NCI-H2196 treated with DMSO at 0.1 percent for 48 hours (cell line): ENCODE measurements around the gene KIF26A.
A peak's percentile ranks its signal among the peaks of the same experiment; 100 is the strongest.

ENCODE experiments used
- DNase-seq: peaks from one replicate; lab custom pipeline; 2025; ENCODE audit not compliant: unreplicated experiment; lab: John Stamatoyannopoulos, UW

The KIF26A gene

GRCh38 chr14:104129556-104129955 lies 8.8 kb upstream of the KIF26A start:
- no peak for DNase-seq

- DNase-seq, result peak; percentile 41
Observed at GRCh38 chr14:104130974-104131651, 7.3 kb upstream of the KIF26A start.

DNA sequence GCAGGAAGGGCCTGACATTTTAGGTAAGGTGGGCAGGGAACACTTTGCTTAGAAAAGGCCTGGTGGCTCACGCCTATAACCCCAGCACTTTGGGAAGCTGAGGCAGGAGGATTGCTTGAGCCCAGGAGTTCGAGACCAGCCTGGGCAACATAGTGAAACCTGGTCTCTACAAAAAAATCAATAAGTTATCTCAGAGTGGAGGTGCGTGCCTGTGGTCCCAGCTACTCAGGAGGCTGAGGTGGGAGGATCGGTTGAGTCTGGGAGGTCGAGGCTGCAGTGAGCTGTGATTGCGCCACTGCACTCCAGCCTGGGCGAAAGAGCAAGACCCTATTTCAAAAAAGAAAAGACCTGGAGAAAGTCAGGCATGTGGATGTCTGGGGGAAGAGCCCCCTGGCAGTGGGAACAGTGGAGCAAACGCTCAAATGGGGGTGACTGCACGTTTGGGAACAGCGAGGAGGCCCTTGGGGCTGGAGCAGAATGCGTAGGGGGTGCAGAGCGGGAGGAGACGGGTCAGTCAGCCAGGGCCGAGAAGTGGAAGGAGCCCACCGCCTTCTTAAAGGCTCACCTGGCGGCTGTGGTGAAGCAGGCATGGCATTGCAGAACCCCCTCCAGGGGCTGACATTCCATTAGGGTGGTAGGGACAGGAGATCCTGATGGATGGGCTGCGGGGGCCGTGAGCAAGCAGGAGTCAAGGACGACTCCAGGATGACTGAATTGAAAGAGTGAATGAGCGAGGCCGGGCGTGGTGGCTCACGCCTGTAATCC lies 6.2 kb upstream of the KIF26A start:
- DNase-seq, result no peak

- no peak for DNase-seq
Observed at GRCh38 chr14:104132981-104133380, 5.4 kb upstream of the KIF26A start.

DNA sequence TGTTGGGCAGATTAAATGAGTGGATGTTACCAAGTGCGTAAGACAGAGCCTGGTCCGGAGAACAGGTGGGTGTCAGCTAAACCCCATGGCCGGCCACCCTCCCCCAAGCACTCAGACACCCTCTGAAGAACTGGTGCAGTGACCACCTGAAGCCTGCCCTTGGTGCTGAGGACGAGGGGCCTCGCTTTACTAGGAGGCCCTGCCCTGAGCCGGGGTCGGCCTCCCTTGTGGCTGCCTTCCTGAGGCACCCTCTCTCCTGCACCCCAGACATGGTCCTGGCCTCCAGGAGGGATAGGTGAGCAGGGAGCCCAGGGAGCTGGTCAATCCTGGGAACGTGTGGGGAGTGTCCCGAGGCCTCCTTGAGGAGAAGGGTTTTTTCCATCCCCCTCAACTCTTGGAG lies 4.9 kb upstream of the KIF26A start:
- no peak for DNase-seq

- DNase-seq, result no peak
Observed at GRCh38 chr14:104134061-104134965, 4.1 kb upstream of the KIF26A start.

- DNase-seq, result no peak
Observed at GRCh38 chr14:104135121-104135903, 3.1 kb upstream of the KIF26A start.

DNA sequence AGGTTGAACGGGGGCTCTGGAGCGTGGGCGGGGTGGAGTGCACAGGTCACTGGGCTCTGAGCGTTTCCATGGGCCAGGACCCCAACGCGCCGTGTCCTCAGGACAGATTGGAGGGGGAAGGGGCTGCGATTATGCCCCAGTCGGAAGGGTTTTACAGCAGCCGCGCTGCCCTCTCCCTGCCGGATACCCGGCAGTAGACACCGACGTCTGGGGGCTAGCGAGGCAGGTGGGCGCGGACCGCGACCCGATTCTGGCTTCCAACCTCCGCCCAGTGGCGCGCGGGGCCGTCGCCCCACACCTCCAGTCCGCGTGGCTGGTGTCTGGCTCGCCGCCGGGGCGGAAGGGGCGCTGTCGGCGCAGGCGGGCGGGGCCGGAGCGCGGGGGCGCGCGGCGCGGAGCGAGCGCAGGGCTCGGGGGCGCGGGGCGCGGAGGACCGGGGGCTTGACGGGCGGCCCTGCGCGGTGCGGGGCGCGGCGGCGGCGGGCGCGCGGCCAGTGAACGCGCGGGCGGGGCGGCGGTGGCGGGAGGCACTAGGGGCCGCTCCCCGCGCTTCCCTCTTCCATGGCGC lies 2.4 kb upstream of the KIF26A start:
- DNase-seq, result no peak

DNA sequence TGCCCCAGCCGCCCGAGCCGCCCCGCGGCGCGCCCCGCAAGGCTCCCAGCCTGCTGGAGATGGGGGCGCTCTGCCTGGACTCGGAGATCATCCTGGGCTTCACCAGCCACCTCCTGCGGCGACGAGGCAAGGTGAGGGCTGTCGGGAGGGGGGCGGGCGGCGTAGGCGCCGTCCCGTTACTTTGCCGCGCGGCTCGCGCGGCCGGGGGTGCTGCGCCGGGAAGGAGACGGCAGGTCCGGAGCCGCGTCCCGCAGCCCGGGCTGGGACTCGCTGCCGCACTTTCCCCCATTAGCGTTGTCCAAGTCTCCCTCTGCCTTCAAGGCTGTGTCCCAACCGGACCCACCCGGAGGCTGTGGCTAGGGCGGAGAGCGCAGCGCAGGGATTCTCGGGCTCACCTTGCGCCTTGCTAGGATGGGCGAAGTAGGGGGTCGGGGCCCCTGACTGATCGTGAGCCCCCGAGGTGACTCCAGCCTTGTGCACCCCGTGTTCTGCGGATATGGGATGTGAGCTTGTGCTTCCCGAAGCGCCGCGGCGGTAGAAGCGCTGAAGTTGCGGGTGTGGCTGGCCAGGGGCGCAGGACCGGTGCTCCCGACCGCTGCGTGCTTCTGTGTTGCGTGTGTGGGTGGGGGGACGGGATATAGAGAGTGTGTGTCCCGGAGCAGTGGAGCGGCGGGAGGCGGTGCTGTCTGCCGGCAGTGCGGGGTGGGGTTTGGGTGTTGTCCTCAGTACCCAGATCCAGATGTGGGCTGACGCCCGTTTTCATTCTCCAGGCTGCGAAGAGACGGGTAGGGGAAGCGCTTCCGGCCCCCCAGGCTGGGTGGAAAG lies 1.7 kb upstream of the KIF26A start:
- DNase-seq, result no peak

- DNase-seq, result no peak
Observed at GRCh38 chr14:104137297-104138097, 890 bp upstream of the KIF26A start.

- DNase-seq, result no peak
Observed at GRCh38 chr14:104138718-104139459, 502 bp downstream of the KIF26A start.

DNA sequence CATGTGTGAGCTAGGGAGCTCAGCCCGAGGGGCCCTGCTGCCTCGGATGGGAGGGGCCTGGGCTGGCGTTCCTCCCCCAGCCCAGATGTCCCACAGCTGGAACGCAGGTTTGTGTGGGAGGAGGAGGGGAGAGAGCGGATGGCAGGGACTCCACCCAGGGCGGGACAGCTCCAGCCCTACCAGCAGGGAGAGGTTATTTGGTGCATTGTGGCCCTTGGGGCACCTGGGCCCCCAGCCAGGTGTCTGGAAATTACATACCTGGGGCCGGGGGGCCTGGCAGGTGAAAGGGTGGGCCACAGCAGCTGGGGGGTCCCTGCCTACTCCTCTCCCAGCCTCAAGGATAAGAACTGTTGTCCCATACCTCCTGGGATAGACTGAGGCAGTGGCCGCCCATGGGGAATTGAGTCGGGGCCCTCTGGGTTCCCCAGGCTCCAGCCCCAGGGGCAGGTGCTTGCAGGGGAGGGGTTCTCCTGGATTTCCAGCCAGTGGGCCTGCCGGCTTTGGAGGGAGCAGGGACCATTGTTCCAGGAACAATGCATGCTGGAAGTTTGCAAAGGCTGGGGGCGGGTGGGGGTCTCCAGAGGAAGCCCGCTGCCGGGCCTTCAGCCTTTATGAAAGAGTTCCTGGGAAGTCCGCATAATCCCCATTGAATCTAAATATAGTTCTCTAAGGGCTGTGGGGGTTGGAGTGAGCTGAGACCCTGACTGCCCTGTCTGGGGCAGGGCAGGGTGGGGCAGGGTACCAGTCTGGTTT lies 1.2 kb downstream of the KIF26A start:
- no peak for DNase-seq

GRCh38 chr14:104140213-104140462 lies 1.8 kb downstream of the KIF26A start:
- no peak for DNase-seq

- DNase-seq, result no peak
Observed at GRCh38 chr14:104140463-104141331, 2.3 kb downstream of the KIF26A start.

GRCh38 chr14:104141621-104142091 lies 3.3 kb downstream of the KIF26A start:
- no peak for DNase-seq

DNA sequence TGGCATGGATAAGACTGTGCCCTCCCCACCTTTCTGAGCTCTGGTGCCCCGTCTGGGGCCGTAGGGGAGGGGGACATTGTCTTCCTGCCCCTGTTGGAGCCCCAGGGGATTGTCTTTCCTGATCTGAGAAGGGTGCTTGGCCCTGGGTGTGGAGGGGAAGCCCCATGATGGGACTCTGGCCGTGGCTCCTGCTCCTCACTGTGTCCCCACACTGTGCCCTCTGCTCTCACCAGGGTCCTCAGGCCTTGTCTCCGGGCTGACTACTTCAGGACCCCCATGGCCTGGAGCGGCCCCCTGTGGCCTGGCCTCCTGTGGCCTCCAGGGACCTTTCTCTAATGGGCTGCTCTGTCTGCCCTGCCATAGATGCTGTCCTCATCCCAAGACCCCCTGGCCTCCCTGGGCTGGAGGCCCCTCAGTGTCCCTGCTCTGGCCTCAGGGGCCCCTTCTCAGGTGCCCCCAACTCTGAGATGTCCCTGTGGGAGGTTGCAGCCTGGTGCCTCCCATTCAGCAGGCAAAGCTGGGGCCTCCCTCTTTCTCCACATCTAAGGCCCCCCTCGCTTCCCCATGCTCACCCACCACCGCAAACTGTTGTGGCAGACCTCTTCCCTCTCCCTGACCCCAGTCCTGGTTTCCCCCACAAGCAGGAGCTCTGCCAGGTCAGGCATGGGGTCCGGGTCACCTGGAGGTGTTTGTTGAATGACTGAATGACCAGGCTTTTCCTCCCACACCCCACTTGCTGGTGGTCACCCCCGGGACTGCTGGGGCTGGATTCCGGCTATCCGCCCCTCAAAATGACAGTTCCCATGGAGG lies 4.0 kb downstream of the KIF26A start:
- no peak for DNase-seq
